HFF-Myc (cell line): ENCODE data around the gene PFN3.

Experiments
- DNase-seq: peaks from one replicate; pipeline ENCODE4 v3.0.0-alpha.2; 2011; ENCODE audit warnings: low read depth; ENCODE audit errors: extremely low read depth
- H3K4me3 ChIP-seq: replicated peaks from 2 replicates; pipeline ENCODE4 v1.5.1; 2011; ENCODE audit warnings: low read depth, mild to moderate bottlenecking, control low read depth, low read length
- TF ChIP-seq, protein P1 (sequence below): IDR thresholded peaks from 2 replicates; pipeline ENCODE4 v1.5.1; 2012; ENCODE audit warnings: mild to moderate bottlenecking, low read depth, low read length, control low read depth; ENCODE audit errors: missing control alignments

PFN3 gene

DNA sequence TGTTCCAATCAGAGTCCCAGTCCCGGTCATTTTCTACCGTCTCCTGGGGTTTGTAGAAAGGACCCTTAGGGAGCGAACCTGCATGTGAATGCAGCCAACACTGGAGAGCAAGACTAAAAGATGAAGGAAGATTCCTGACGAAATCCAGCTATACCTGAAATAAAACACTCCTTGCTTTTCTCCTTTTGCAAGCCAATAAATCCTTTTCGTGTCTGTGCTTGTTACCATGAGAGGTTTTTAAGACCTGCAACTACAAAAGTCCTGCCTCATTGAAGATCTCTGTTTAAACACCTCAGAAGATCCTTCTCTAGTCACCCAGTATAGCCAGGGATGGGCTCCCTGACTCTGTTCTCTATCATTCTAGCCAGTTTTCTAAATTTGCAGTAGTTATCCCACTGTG is 26.2 kb downstream of the PFN3 start:
- no peak for DNase-seq
- TF ChIP-seq, protein P1, sequence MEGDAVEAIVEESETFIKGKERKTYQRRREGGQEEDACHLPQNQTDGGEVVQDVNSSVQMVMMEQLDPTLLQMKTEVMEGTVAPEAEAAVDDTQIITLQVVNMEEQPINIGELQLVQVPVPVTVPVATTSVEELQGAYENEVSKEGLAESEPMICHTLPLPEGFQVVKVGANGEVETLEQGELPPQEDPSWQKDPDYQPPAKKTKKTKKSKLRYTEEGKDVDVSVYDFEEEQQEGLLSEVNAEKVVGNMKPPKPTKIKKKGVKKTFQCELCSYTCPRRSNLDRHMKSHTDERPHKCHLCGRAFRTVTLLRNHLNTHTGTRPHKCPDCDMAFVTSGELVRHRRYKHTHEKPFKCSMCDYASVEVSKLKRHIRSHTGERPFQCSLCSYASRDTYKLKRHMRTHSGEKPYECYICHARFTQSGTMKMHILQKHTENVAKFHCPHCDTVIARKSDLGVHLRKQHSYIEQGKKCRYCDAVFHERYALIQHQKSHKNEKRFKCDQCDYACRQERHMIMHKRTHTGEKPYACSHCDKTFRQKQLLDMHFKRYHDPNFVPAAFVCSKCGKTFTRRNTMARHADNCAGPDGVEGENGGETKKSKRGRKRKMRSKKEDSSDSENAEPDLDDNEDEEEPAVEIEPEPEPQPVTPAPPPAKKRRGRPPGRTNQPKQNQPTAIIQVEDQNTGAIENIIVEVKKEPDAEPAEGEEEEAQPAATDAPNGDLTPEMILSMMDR = no peak
- H3K4me3 ChIP-seq = no peak overlapping the region

DNA sequence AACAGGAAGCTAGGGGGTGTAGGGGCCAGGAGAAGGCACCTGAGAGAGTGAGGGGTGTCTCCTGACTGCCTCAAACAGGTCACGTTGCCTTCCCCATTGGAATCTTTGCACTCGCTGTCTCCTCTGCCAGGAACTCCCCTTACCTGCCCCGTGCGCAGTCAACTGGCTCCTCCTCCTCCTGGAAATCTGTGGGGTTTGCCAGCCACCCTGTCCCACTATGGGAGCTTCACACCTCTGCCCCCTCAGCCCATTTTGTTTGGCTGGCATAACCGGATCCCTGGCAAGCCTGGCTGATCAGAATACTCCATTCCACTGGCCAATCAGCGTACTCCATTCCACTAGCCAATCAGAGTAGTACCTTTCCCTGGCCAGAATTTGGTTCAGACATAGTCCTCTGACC is 26.7 kb downstream of the PFN3 start:
- no peak overlapping the region for H3K4me3 ChIP-seq
- DNase-seq = no peak
- TF ChIP-seq, protein P1 = no peak

DNA sequence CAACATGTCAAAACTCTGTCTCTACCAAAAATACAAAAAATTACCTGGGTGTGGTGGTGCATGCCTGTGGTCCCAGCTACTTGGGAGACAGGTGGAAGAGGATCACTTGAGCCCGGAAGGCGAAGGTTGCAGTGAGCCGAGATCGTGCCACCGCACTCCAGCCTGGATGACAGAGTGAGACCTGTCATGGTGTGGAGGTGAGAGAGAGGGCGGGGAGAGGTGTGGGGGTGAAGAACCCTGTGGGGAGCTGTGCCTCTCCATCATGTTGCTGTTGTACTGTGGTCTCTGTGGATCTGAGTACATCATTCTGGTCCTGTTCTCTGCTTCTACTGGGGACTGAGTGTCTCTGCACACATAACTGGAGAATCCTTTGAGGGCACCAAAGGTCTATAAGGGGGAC is 27.6 kb downstream of the PFN3 start:
- DNase-seq = no peak
- H3K4me3 ChIP-seq = no peak overlapping the region
- TF ChIP-seq, protein P1 = no peak

- no peak for DNase-seq
- no peak overlapping the region for H3K4me3 ChIP-seq
- TF ChIP-seq, protein P1 = no peak
These were observed 28.2 kb downstream of the PFN3 start for GRCh38 chr5:177372034-177372896.

DNA sequence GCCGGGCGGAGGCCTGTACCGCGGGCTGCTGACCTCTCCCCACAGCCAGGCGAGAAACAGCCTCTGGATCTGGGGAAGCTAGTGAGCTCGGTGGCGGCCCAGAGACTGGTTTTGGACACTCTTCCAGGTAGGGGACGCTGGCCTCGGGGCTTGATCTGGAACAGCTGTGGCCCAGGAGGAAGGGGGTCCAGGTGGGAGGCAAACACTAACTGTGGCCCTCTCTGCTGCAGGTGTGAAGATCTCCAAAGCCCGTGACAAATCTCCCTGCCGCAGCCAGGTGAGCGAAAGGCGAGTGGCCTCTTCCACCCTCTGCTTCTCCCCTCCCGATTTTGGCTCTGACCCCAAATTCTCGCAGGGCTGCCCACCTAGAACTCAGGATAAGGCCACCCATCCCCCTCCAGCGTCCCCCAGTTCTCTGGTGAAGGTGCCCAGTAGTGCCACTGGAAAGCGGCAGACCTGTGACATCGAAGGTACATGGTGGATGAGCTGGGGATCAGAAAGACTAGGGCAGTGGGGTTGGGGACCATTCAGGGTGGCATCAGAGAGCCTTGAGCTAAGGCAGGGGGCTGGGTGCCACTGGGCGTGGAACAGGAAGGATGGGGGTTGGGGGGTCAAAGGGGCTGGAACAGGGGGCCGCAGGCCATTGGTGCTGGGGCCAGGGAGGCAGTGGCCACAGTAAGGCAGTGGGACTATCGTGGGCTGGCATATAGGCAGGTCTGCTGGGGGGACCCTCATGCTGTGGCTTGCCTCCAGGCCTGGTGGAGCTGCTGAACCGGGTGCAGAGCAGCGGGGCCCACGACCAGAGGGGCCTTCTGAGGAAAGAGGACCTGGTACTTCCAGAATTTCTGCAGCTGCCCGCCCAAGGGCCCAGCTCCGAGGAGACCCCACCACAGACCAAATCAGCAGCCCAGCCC is 29.1 kb downstream of the PFN3 start:
- H3K4me3 ChIP-seq = peak overlapping the region; percentile 26
- DNase-seq = no peak
- TF ChIP-seq, protein P1 = no peak

DNA sequence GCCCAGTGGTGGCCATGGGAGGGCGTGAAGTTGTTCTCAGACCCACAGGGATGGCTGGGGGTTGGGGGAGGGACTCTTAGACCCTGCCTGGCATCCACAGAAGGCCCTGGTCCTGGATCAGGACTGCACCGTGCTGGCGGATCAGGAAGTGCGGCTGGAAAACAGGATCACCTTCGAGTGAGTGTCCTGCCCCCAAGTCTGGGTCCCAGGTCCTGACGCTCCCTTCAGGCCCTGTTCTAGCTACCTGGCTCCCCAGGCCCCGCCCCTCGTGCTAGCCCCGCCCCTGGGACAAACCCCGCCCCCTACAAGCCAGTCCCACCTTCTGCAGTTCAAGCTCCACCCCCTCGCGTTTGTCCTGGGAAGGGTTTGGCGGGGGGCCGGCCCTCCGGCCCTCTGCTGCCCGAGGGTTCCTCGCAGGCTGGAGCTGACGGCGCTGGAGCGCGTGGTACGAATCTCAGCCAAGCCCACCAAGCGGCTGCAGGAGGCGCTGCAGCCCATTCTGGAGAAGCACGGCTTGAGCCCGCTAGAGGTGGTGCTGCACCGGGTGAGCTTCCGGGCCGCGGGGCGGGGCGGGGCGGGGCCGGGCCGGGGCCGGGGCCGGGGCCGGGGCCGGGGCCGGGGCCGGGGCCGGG is 29.9 kb downstream of the PFN3 start:
- peak overlapping the region; percentile 26; the same call in 1 of the 2 replicates for H3K4me3 ChIP-seq
- TF ChIP-seq, protein P1 = peak; percentile 46
- peak; percentile 50 for DNase-seq
